Liver (tissue), 9 donors: ENCODE data around the gene DCLK2. TPM values are rescaled to one million over a fixed set of nuclear protein-coding genes. Genes with fewer than 3 reads are reported as not detected.

ENCODE experiments used
- DNase-seq: peaks from one replicate; pipeline ENCODE4 v3.0.0-alpha.2; 2017; ENCODE audit warnings: low spot score
- H3K27ac ChIP-seq, 2 donors: one replicate each; pipeline ENCODE4 v1.7.0; 2013; ENCODE audit warnings: inconsistent platforms in 2 of 2, low read length in 2 of 2, control low read depth in 1 of 2, low read depth in 1 of 2, mild to moderate bottlenecking in 1 of 2
- H3K27me3 ChIP-seq, 4 donors: one replicate each; pipeline versions ENCODE4 v1.6.1 to v1.7.0; 2013; ENCODE audit warnings: low read length in 3 of 4, inconsistent platforms in 1 of 4, mild to moderate bottlenecking in 1 of 4, moderate library complexity in 1 of 4; ENCODE audit not compliant: control insufficient read depth in 4 of 4, insufficient read depth in 4 of 4
- H3K36me3 ChIP-seq, 4 donors: one replicate each; pipeline versions ENCODE4 v1.6.1 to v1.7.0; 2013; ENCODE audit warnings: low read length in 3 of 4, mild to moderate bottlenecking in 3 of 4, low read depth in 1 of 4, moderate library complexity in 1 of 4; ENCODE audit not compliant: control insufficient read depth in 4 of 4, insufficient read depth in 3 of 4
- H3K4me1 ChIP-seq, 4 donors: one replicate each; pipeline versions ENCODE4 v1.6.1 to v1.7.0; 2013; ENCODE audit warnings: low read length in 3 of 4, mild to moderate bottlenecking in 3 of 4, moderate library complexity in 1 of 4; ENCODE audit not compliant: control insufficient read depth in 4 of 4, insufficient read depth in 4 of 4
- H3K4me3 ChIP-seq, 3 donors: one replicate each; pipeline versions ENCODE4 v1.6.1 to v1.7.0; 2013; ENCODE audit warnings: low read length in 3 of 3, control low read depth in 1 of 3, low read depth in 1 of 3, mild to moderate bottlenecking in 1 of 3
- H3K9ac ChIP-seq, 2 donors: one replicate each; pipeline ENCODE4 v1.7.0; 2013; ENCODE audit warnings: low read length in 2 of 2, mild to moderate bottlenecking in 2 of 2, moderate library complexity in 2 of 2, control low read depth in 1 of 2, low read depth in 1 of 2
- H3K9me3 ChIP-seq, 4 donors: one replicate each; pipeline versions ENCODE4 v1.6.1 to v1.7.0; 2013; ENCODE audit warnings: low read length in 3 of 4; ENCODE audit not compliant: control insufficient read depth in 4 of 4
- ATF3 ChIP-seq: IDR thresholded peaks from 2 replicates; pipeline ENCODE4 v1.6.1; 2016; ENCODE audit warnings: antibody characterized with exemption
- CTCF ChIP-seq: fragments of 150-350 bp; IDR thresholded peaks from 2 replicates; pipeline ENCODE4 v1.5.1; 2017; ENCODE audit warnings: improper control_type of control experiment, low read depth, low read length; ENCODE audit not compliant: missing input control
- EGR1 ChIP-seq, 2 donors: IDR thresholded peaks; 2 replicates each; pipeline ENCODE4 v1.6.1; 2016 to 2018; ENCODE audit warnings: antibody characterized with exemption in 2 of 2, low read depth in 2 of 2
- FOXA1 ChIP-seq: IDR thresholded peaks from 2 replicates; pipeline ENCODE4 v1.6.1; 2016; ENCODE audit warnings: antibody characterized with exemption
- FOXA2 ChIP-seq: IDR thresholded peaks from 2 replicates; pipeline ENCODE4 v1.6.1; 2016; ENCODE audit warnings: antibody characterized with exemption
- HNF4G ChIP-seq: IDR thresholded peaks from 2 replicates; pipeline ENCODE4 v1.6.1; 2016; ENCODE audit warnings: antibody characterized with exemption
- JUND ChIP-seq, 2 donors: IDR thresholded peaks; 2 replicates each; pipeline ENCODE4 v1.6.1; 2016; ENCODE audit warnings: antibody characterized with exemption in 2 of 2
- MAX ChIP-seq: IDR thresholded peaks from 2 replicates; pipeline ENCODE4 v1.6.1; 2016; ENCODE audit warnings: antibody characterized with exemption
- NR2F2 ChIP-seq: IDR thresholded peaks from 2 replicates; pipeline ENCODE4 v1.6.1; 2016; ENCODE audit warnings: antibody characterized with exemption
- RAD21 ChIP-seq, 2 donors: IDR thresholded peaks; 2 replicates each; pipeline ENCODE4 v1.6.1; 2016; ENCODE audit warnings: antibody characterized with exemption in 2 of 2, mild to moderate bottlenecking in 2 of 2
- REST ChIP-seq: IDR thresholded peaks from 2 replicates; pipeline ENCODE4 v1.6.1; 2016; ENCODE audit warnings: antibody characterized with exemption, mild to moderate bottlenecking
- RXRA ChIP-seq, 2 donors: IDR thresholded peaks; 2 replicates each; pipeline ENCODE4 v1.6.1; 2017 to 2018; ENCODE audit warnings: antibody characterized with exemption in 2 of 2, mild to moderate bottlenecking in 1 of 2
- SP1 ChIP-seq: IDR thresholded peaks from 2 replicates; pipeline ENCODE4 v1.6.1; 2018; ENCODE audit warnings: antibody characterized with exemption, mild to moderate bottlenecking
- TAF1 ChIP-seq: conservative IDR thresholded peaks from 2 replicates; pipeline ENCODE4 v1.6.1; 2016; ENCODE audit warnings: antibody characterized with exemption, mild to moderate bottlenecking
- YY1 ChIP-seq: IDR thresholded peaks from 2 replicates; pipeline ENCODE4 v1.6.1; 2016; ENCODE audit warnings: antibody characterized with exemption, mild to moderate bottlenecking
- ZBTB33 ChIP-seq: IDR thresholded peaks from 2 replicates; pipeline ENCODE4 v1.6.1; 2016; ENCODE audit warnings: antibody characterized with exemption
- WGBS: extraction: QIAGEN DNeasy Blood & Tissue Kit; methylation state at CpG from one replicate; pipeline ENCODE4 v1.1.7; 2013; 5-methylcytosine and 5-hydroxymethylcytosine counted together
- polyA plus RNA-seq, 2 donors: library from polyadenylated mRNA; stranded (reverse) in 1 of 2; unstranded in 1 of 2; fragments of 200-250 nt in 1 of 2; fragments of >200 nt in 1 of 2; fragmentation: Nextera tagmentation in 1 of 2; extraction: Ambion mirVana in 1 of 2; gene quantifications; one replicate each; pipeline versions ENCODE4 v1.2.1 to v1.2.3, GENCODE V29; 2013 to 2015
- total RNA-seq, 2 donors: library from RNA; depleted of rRNA; stranded (reverse); fragments of >200 nt; gene quantifications; one replicate each; pipeline ENCODE4 v1.2.3, GENCODE V29; 2014
- donor health status: healthy.
- donor health status: healthy.
- donor health status: healthy.
- donor health status: healthy.
- donor health status: healthy.

DCLK2 gene
- total and polyA plus RNA-seq, 4 donors: 0.14 to 1.7 (median 0.50) TPM

GRCh38 chr4:150167054-150167453 lies 88.8 kb downstream of the DCLK2 start (continued):
- TF ChIP-seq YY1 (no peak), MAX (no peak), FOXA1 (no peak), TAF1 (no peak)

GRCh38 chr4:150173432-150173861 lies 95.2 kb downstream of the DCLK2 start:
- TF ChIP-seq JUND (IDR thresholded peaks at IDR 0.05) (no peak), TAF1 (no peak), NR2F2 (peak; percentile 36), FOXA2 (no peak)
- Histone ChIP-seq H3K4me1 (no peaks in the 10 kb centered on the region), H3K27me3 (no peaks in the 10 kb centered on the region), H3K9ac (no peak overlapping the region), H3K36me3 (no peaks in the 10 kb centered on the region), H3K27ac (peak overlapping the region in 1 of 2 donors; percentile 25), H3K4me3 (no peak overlapping the region), H3K9me3 (no peaks in the 10 kb centered on the region)
- DNase-seq: no peak
- 74% methylated on average over 1 of the region's 1 CpG for WGBS

- Histone ChIP-seq H3K9me3 (no peaks in the 10 kb centered on the region), H3K4me1 (no peaks in the 10 kb centered on the region), H3K9ac (no peak overlapping the region), H3K27me3 (no peaks in the 10 kb centered on the region), H3K36me3 (no peaks in the 10 kb centered on the region), H3K27ac (peak overlapping the region in 1 of 2 donors; percentile 18), H3K4me3 (no peak overlapping the region)
- no peak for TF ChIP-seq CTCF
- TF ChIP-seq JUND (IDR thresholded peaks at IDR 0.05): no peak
- no peak for TF ChIP-seq ATF3
- no peak for TF ChIP-seq RAD21 (IDR thresholded peaks at IDR 0.05)
- no peak for TF ChIP-seq SP1
- TF ChIP-seq TAF1: no peak
- no peak for DNase-seq
- 63% methylated on average over 5 of the region's 5 CpGs for WGBS
Measured at GRCh38 chr4:150173982-150174398, 95.7 kb downstream of the DCLK2 start.

GRCh38 chr4:150176547-150176946 lies 98.3 kb downstream of the DCLK2 start:
- DNase-seq: no peak
- H3K4me3 ChIP-seq: no peak overlapping the region
- H3K4me1 ChIP-seq: no peaks in the 10 kb centered on the region
- no peaks in the 10 kb centered on the region for H3K27me3 ChIP-seq
- H3K9ac ChIP-seq: no peak overlapping the region
- 69% methylated on average over 1 of the region's 1 CpG for WGBS
- no peak overlapping the region for H3K27ac ChIP-seq
- H3K9me3 ChIP-seq: no peaks in the 10 kb centered on the region
- no peaks in the 10 kb centered on the region for H3K36me3 ChIP-seq
- no peak for TF ChIP-seq YY1
- TF ChIP-seq MAX: no peak
- TF ChIP-seq FOXA2: no peak
- no peak for TF ChIP-seq FOXA1
- TF ChIP-seq RXRA (IDR thresholded peaks at IDR 0.05): no peak
- TF ChIP-seq CTCF: no peak
- TF ChIP-seq SP1: no peak
- TF ChIP-seq EGR1 (IDR thresholded peaks at IDR 0.05; ENCODE audit: low read depth in 2 of 2): no peak
- TF ChIP-seq REST: no peak
- TF ChIP-seq RAD21 (IDR thresholded peaks at IDR 0.05): no peak
- TF ChIP-seq ZBTB33: no peak
- no peak for TF ChIP-seq HNF4G
